Subcutaneous adipose tissue (tissue), 4 donors: Measurements from ENCODE around the gene TM9SF1. TPM values are rescaled to one million over a fixed set of nuclear protein-coding genes. Genes with fewer than 3 reads are reported as not detected.

Experiments used
- CTCF ChIP-seq: fragments of 450-650 bp; IDR thresholded peaks from one replicate; pipeline ENCODE4 v1.5.1; 2016; ENCODE audit warnings: low read depth, mild to moderate bottlenecking, control low read depth, antibody characterized with exemption, moderate library complexity
- total RNA-seq, 4 donors: library from RNA; depleted of rRNA; stranded (reverse); fragments of >200 nt; gene quantifications; one replicate each; pipeline ENCODE4 v1.1.0, GENCODE V29; 2016

TM9SF1 gene
- total RNA-seq = 10 to 100 TPM; 36.7 to 46.6 (median 41.5) TPM

- no peak for TF ChIP-seq CTCF
Observed at GRCh38 chr14:24195186-24196070, at the start of gene TM9SF1. TSS of gene TM9SF1 (minus strand) at chr14:24195441. CDS start at chr14:24195019, 422 bp downstream.

- no peak for TF ChIP-seq CTCF
Observed at GRCh38 chr14:24243336-24243836, 48.1 kb upstream of the TM9SF1 start.

- TF ChIP-seq CTCF = no peak
Observed at GRCh38 chr14:24241829-24242443, 46.7 kb upstream of the TM9SF1 start.

- no peak for TF ChIP-seq CTCF
Observed at GRCh38 chr14:24240110-24240918, 45.1 kb upstream of the TM9SF1 start.

GRCh38 chr14:24238527-24239037 lies 43.3 kb upstream of the TM9SF1 start:
- no peak for TF ChIP-seq CTCF

GRCh38 chr14:24238123-24238522 lies 42.9 kb upstream of the TM9SF1 start:
- TF ChIP-seq CTCF = no peak
